CD4-positive, alpha-beta T cell (primary cell): ENCODE data around the gene AQP10. TPM values are rescaled to one million over a fixed set of nuclear protein-coding genes. Genes with fewer than 3 reads are reported as not detected.
"Not testable (repeated sequence)": the region's sequence is repeated elsewhere in the genome, so short reads cannot be mapped to it uniquely, and the experiment has no call there.

Experiments
- ATAC-seq: fragments of 200-7000 bp; cut with Tn5 transposase; one replicate; pipeline ENCODE4 v1.10.0; 2022; ENCODE audit warnings: mild to moderate bottlenecking; ENCODE audit not compliant: poor library complexity
- CTCF ChIA-PET: fragments of 350-600 bp; sonication (Branson Sonifier 250); formaldehyde crosslinking; loops from one replicate; lab custom pipeline; 2021; ENCODE audit warnings: antibody characterized with exemption, inconsistent platforms; lab: Charles Lee
- POLR2A ChIA-PET: fragments of 350-600 bp; sonication (Branson Sonifier 250); formaldehyde crosslinking; loops from one replicate; lab custom pipeline; 2021; ENCODE audit warnings: antibody characterized with exemption, inconsistent platforms; lab: Charles Lee
- DNase-seq, 14 experiments: peaks; one replicate each; pipeline ENCODE4 v3.0.0-alpha.2; 2013 to 2020; ENCODE audit warnings: mixed read lengths in 2 of 14
- H3K27ac ChIP-seq, 2 donors: one replicate each; pipeline versions ENCODE4 v1.5.1 to v1.7.0; 2013; ENCODE audit warnings: low read length in 2 of 2, low read depth in 1 of 2, mild to moderate bottlenecking in 1 of 2
- H3K27me3 ChIP-seq, 2 experiments: 1 replicate in 1 of 2; 2 replicates in 1 of 2; pipeline versions ENCODE4 v1.6.1 to v1.7.0; 2013; ENCODE audit warnings: low read length in 2 of 2, control low read depth in 1 of 2, mild to moderate bottlenecking in 1 of 2, moderate library complexity in 1 of 2; ENCODE audit not compliant: insufficient read depth in 2 of 2, control insufficient read depth in 1 of 2
- H3K36me3 ChIP-seq: one replicate; pipeline ENCODE4 v1.6.1; 2013; ENCODE audit warnings: low read length, control low read depth; ENCODE audit not compliant: insufficient read depth
- H3K4me1 ChIP-seq: one replicate; pipeline ENCODE4 v1.6.1; 2013; ENCODE audit warnings: low read length, control low read depth; ENCODE audit not compliant: insufficient read depth
- H3K4me3 ChIP-seq: one replicate; pipeline ENCODE4 v1.5.1; 2013; ENCODE audit warnings: mild to moderate bottlenecking, low read length, moderate library complexity
- H3K9me3 ChIP-seq, 2 experiments: 1 replicate in 1 of 2; 2 replicates in 1 of 2; pipeline versions ENCODE4 v1.6.1 to v1.7.0; 2013; ENCODE audit warnings: low read length in 2 of 2, mild to moderate bottlenecking in 2 of 2, control low read depth in 1 of 2, moderate library complexity in 1 of 2; ENCODE audit not compliant: control insufficient read depth in 1 of 2, insufficient read depth in 1 of 2
- H3K27ac Mint-ChIP-seq: one replicate; pipeline ENCODE4 v1.8.0; 2020; ENCODE audit warnings: mixed read lengths
- H3K27me3 Mint-ChIP-seq: one replicate; pipeline ENCODE4 v1.8.0; 2021; ENCODE audit warnings: mixed read lengths
- H3K36me3 Mint-ChIP-seq: one replicate; pipeline ENCODE4 v1.8.0; 2021; ENCODE audit warnings: low read depth, mixed read lengths
- H3K4me1 Mint-ChIP-seq: one replicate; pipeline ENCODE4 v1.8.0; 2021; ENCODE audit warnings: low read depth, mixed read lengths
- H3K4me3 Mint-ChIP-seq: one replicate; pipeline ENCODE4 v1.8.0; 2020; ENCODE audit warnings: mild to moderate bottlenecking, mixed read lengths
- H3K9me3 Mint-ChIP-seq: one replicate; pipeline ENCODE4 v1.8.0; 2020; ENCODE audit warnings: mixed read lengths
- intact Hi-C, 2 experiments: fragments of 100-400 bp; cut with DNase I in 1 of 2; cut with micrococcal nuclease in 1 of 2; formaldehyde crosslinking; loops; one replicate each; pipeline versions ENCODE4 v1.15.1 to v1.9.0; 2023 to 2025; cut with DNase I, micrococcal nuclease
- total RNA-seq, 174 experiments: library from RNA in 2 of 174; stranded (reverse) in 2 of 174; gene quantifications; one replicate each; pipeline ENCODE4 v1.2.3 and lab custom pipeline; 2021 to 2026
- TF ChIP-seq, protein P1 (sequence below): fragments of 200-600 bp; IDR thresholded peaks from one replicate; pipeline ENCODE4 v1.8.0; 2022; ENCODE audit warnings: antibody characterized with exemption, mild to moderate bottlenecking

The AQP10 gene
- total RNA-seq, 2 experiments from 2014 or later, result not detected

- Histone ChIP-seq H3K4me1 (no peaks in the 10 kb centered on the region), H3K4me3 (no peak overlapping the region), H3K36me3 (no peaks in the 10 kb centered on the region), H3K9me3 (peaks cover 0 to 3% of the 10 kb centered on the region in 2 experiments), H3K27ac (no peak overlapping the region), H3K27me3 (no peaks in the 10 kb centered on the region)
- DNase-seq (no peak), ATAC-seq (no peak)
- Mint-ChIP-seq H3K27ac (no peak overlapping the region), H3K9me3 (no peaks in the 10 kb centered on the region), H3K4me3 (no peak overlapping the region), H3K36me3 (no peaks in the 10 kb centered on the region), H3K4me1 (peaks cover 5% of the 10 kb centered on the region), H3K27me3 (no peaks in the 10 kb centered on the region)
- ChIA-PET CTCF (interaction anchor here (0.5 to 1.2 kb wide), 4 partner anchors 9 to 621 kb away, joined by 3 to 4 read pairs (median 3); no protein-coding TSS in a partner anchor), POLR2A (interaction anchor here (0.7 to 1.4 kb wide), 3 partner anchors 14 to 42 kb away, joined by 3 read pairs; no protein-coding TSS in a partner anchor)
- intact Hi-C loops, result no loop called here
- TF ChIP-seq, protein P1, sequence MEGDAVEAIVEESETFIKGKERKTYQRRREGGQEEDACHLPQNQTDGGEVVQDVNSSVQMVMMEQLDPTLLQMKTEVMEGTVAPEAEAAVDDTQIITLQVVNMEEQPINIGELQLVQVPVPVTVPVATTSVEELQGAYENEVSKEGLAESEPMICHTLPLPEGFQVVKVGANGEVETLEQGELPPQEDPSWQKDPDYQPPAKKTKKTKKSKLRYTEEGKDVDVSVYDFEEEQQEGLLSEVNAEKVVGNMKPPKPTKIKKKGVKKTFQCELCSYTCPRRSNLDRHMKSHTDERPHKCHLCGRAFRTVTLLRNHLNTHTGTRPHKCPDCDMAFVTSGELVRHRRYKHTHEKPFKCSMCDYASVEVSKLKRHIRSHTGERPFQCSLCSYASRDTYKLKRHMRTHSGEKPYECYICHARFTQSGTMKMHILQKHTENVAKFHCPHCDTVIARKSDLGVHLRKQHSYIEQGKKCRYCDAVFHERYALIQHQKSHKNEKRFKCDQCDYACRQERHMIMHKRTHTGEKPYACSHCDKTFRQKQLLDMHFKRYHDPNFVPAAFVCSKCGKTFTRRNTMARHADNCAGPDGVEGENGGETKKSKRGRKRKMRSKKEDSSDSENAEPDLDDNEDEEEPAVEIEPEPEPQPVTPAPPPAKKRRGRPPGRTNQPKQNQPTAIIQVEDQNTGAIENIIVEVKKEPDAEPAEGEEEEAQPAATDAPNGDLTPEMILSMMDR, result no peak
Observed at GRCh38 chr1:154361357-154361756, 40.5 kb downstream of the AQP10 start.

DNA sequence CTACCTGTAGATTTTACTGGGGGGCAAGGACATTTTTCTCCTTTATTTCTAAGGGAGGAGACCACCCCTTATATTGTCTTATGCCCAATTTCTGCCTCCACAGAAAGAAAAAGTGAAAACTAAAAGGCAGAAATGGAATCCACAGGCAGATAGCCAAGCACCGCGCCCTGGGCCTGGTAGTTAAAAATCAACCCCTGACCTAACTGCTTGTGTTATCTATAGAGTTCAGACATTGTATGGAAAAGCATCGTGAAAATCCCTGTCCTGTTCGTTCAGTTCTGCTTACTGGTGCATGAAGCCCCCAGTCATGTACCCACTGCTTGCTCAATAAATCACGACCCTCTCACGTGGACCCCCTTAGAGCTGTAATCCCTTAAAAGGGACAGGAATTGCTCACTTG, 50.5 kb downstream of the AQP10 start:
- ATAC-seq (no peak), DNase-seq (no peak)
- H3K27me3 Mint-ChIP-seq, result no peaks in the 10 kb centered on the region
- no peak overlapping the region for H3K27ac Mint-ChIP-seq
- no peak overlapping the region for H3K4me3 Mint-ChIP-seq
- no peaks in the 10 kb centered on the region for H3K36me3 Mint-ChIP-seq
- H3K27me3 ChIP-seq, result no peaks in the 10 kb centered on the region
- ChIA-PET POLR2A (no interaction called here), CTCF (no interaction called here)
- no peak overlapping the region for H3K4me3 ChIP-seq
- H3K27ac ChIP-seq, result no peak overlapping the region
- intact Hi-C loops, result no loop called here
- TF ChIP-seq, protein P1, result no peak
- H3K9me3 ChIP-seq, result no peaks in the 10 kb centered on the region
- H3K4me1 Mint-ChIP-seq, result peaks cover 9% of the 10 kb centered on the region
- H3K4me1 ChIP-seq, result peaks cover 5% of the 10 kb centered on the region
- no peaks in the 10 kb centered on the region for H3K9me3 Mint-ChIP-seq
- no peaks in the 10 kb centered on the region for H3K36me3 ChIP-seq

- H3K27me3 ChIP-seq, POLR2A ChIA-PET, H3K27ac Mint-ChIP-seq, H3K27me3 Mint-ChIP-seq, H3K36me3 Mint-ChIP-seq, CTCF ChIA-PET, H3K36me3 ChIP-seq, H3K9me3 Mint-ChIP-seq, intact Hi-C loops, ATAC-seq, H3K4me3 ChIP-seq, H3K4me1 Mint-ChIP-seq, DNase-seq, H3K27ac ChIP-seq, H3K4me3 Mint-ChIP-seq, H3K4me1 ChIP-seq, H3K9me3 ChIP-seq: not testable (repeated sequence)
Observed at GRCh38 chr1:154373777-154374357, 53.0 kb downstream of the AQP10 start.

Other genes with a start within 250 kb of the AQP10 start
- gene NUP210L, start 166.0 kb upstream of the AQP10 start, total RNA-seq, result under 1 TPM; 0.03 to 0.08 TPM
- 100 to 1,000 TPM; 345 to 357 TPM for gene TPM3, start 129.0 kb upstream of the AQP10 start, total RNA-seq
- gene CFAP141, start 114.8 kb upstream of the AQP10 start, total RNA-seq, result not detected
- 100 to 1,000 TPM; 224 to 234 TPM for gene UBAP2L, start 100.1 kb upstream of the AQP10 start, total RNA-seq
- gene HAX1, start 48.5 kb upstream of the AQP10 start, total RNA-seq, result 10 to 100 TPM; 57.5 to 62.5 TPM
- gene ATP8B2, start 4.4 kb downstream of the AQP10 start, total RNA-seq, result 10 to 100 TPM; 72.7 to 80.7 TPM
- gene IL6R, start 84.2 kb downstream of the AQP10 start, total RNA-seq, result 10 to 100 TPM; 31.7 to 35.0 TPM
- not detected for gene TDRD10, start 181.1 kb downstream of the AQP10 start, total RNA-seq
- not detected for gene SHE, start 181.3 kb downstream of the AQP10 start, total RNA-seq
- 10 to 100 TPM; 78.7 to 82.3 TPM for gene UBE2Q1, start 237.6 kb downstream of the AQP10 start, total RNA-seq
- not detected for gene CHRNB2, start 246.7 kb downstream of the AQP10 start, total RNA-seq